Measurements from ENCODE around the gene ABR.

The ABR gene

DNA sequence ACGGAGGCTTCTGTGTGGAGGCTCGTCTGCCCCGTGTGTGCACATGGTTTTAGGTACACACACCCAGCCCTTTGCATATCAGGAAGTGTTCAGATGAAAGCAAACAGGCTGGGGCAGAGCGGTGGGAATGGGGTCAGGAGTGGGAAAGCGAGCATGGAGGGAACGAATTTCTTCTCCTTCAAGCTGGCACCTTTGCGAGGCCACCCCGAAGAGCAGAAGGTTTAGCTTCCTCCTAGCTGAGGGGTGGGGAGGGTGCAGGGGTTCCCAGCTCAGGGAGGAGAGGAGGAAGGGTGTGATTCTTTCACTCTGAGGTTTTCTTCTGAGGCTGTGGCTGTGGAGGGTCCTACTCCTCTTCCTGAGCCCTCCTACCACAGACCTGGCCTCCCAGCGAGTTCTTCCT lies 83.6 kb downstream of the ABR start:
- H3K4me3 ChIP-seq (ENCODE audit: low read depth, low read length): no peak overlapping the region
- no peak for DNase-seq
- H3K36me3 ChIP-seq (replicated peaks): peaks cover 17% of the 10 kb centered on the region
- H3K27ac ChIP-seq: no peak overlapping the region
- no peaks in the 10 kb centered on the region for H3K27me3 ChIP-seq (replicated peaks)
- in situ Hi-C loops (cut with HindIII; ENCODE audit: low pct_ligation_motif_present, low sequenced_read_pairs): no loop called here
- TF ChIP-seq, protein P1, sequence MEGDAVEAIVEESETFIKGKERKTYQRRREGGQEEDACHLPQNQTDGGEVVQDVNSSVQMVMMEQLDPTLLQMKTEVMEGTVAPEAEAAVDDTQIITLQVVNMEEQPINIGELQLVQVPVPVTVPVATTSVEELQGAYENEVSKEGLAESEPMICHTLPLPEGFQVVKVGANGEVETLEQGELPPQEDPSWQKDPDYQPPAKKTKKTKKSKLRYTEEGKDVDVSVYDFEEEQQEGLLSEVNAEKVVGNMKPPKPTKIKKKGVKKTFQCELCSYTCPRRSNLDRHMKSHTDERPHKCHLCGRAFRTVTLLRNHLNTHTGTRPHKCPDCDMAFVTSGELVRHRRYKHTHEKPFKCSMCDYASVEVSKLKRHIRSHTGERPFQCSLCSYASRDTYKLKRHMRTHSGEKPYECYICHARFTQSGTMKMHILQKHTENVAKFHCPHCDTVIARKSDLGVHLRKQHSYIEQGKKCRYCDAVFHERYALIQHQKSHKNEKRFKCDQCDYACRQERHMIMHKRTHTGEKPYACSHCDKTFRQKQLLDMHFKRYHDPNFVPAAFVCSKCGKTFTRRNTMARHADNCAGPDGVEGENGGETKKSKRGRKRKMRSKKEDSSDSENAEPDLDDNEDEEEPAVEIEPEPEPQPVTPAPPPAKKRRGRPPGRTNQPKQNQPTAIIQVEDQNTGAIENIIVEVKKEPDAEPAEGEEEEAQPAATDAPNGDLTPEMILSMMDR (IDR thresholded peaks at IDR 0.05; ENCODE audit: low read depth, low read length, missing control alignments): no peak

- H3K27ac ChIP-seq: no peak overlapping the region
- peaks cover 19% of the 10 kb centered on the region for H3K36me3 ChIP-seq (replicated peaks)
- H3K4me3 ChIP-seq (ENCODE audit: low read depth, low read length): no peak overlapping the region
- no peaks in the 10 kb centered on the region for H3K27me3 ChIP-seq (replicated peaks)
- in situ Hi-C loops (cut with HindIII; ENCODE audit: low pct_ligation_motif_present, low sequenced_read_pairs): no loop called here
- TF ChIP-seq, protein P1 (IDR thresholded peaks at IDR 0.05; ENCODE audit: low read depth, low read length, missing control alignments): no peak
- no peak for DNase-seq
Observed at GRCh38 chr17:1095853-1096173, 84.0 kb downstream of the ABR start.

- DNase-seq: no peak
- TF ChIP-seq, protein P1 (IDR thresholded peaks at IDR 0.05; ENCODE audit: low read depth, low read length, missing control alignments): no peak
- in situ Hi-C loops (cut with HindIII; ENCODE audit: low pct_ligation_motif_present, low sequenced_read_pairs): no loop called here
- no peaks in the 10 kb centered on the region for H3K27me3 ChIP-seq (replicated peaks)
- H3K36me3 ChIP-seq (replicated peaks): peaks cover 19% of the 10 kb centered on the region
- no peak overlapping the region for H3K4me3 ChIP-seq (ENCODE audit: low read depth, low read length)
- no peak overlapping the region for H3K27ac ChIP-seq
Observed at GRCh38 chr17:1095090-1095852, 84.5 kb downstream of the ABR start.

DNA sequence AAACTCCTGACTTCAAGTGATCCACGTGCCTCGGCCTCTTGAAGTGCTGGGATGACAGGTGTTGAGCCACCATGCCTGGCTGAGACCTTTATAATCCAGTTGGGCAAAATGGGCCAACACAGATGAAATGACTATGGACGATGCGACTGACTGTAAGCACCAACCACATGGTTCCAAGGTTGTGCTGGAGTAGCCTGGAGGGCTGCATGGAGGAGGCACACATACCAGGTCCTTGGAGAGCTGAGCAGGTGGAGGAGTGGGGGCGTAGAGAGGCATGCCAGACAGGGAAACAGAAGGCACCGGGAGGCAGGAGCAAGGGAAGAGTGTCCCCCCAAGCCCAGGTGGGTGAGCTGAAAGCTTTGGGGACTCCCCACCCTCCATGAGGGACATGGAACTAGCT lies 85.2 kb downstream of the ABR start:
- in situ Hi-C loops (cut with HindIII; ENCODE audit: low pct_ligation_motif_present, low sequenced_read_pairs): no loop called here
- TF ChIP-seq, protein P1 (IDR thresholded peaks at IDR 0.05; ENCODE audit: low read depth, low read length, missing control alignments): no peak
- DNase-seq: no peak
- H3K27me3 ChIP-seq (replicated peaks): no peaks in the 10 kb centered on the region
- peaks cover 24% of the 10 kb centered on the region for H3K36me3 ChIP-seq (replicated peaks)
- H3K4me3 ChIP-seq (ENCODE audit: low read depth, low read length): no peak overlapping the region
- no peak overlapping the region for H3K27ac ChIP-seq

DNA sequence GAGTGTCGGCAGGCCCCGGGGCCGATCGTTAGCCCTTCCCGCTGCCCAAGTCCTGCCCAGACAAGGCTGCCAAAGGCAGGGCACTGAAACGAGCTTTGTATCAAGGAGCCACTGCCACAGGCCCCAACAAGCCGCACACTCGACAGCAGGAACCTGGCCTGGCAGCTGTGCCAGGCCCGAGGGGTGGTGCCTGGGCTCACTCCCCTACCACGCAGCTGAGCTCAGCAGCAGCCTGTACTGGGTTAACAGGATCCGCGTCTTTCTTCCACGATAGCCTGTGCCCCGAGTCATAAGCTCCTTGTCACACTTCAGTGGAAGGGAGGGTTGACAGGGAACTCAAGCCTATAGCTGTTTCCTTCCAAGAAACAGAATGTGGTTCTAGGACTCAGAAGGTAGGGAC lies 87.9 kb downstream of the ABR start:
- in situ Hi-C loops (cut with HindIII; ENCODE audit: low pct_ligation_motif_present, low sequenced_read_pairs): no loop called here
- H3K4me3 ChIP-seq (ENCODE audit: low read depth, low read length): no peak overlapping the region
- no peak for DNase-seq
- H3K27me3 ChIP-seq (replicated peaks): no peaks in the 10 kb centered on the region
- H3K36me3 ChIP-seq (replicated peaks): peaks cover 19% of the 10 kb centered on the region
- no peak overlapping the region for H3K27ac ChIP-seq
- TF ChIP-seq, protein P1 (IDR thresholded peaks at IDR 0.05; ENCODE audit: low read depth, low read length, missing control alignments): no peak

GRCh38 chr17:1091190-1091534 lies 88.6 kb downstream of the ABR start:
- Histone ChIP-seq H3K36me3 (replicated peaks) (peaks cover 19% of the 10 kb centered on the region), H3K27me3 (replicated peaks) (no peaks in the 10 kb centered on the region), H3K4me3 (ENCODE audit: low read depth, low read length) (no peak overlapping the region), H3K27ac (no peak overlapping the region)
- no peak for DNase-seq
- TF ChIP-seq, protein P1 (IDR thresholded peaks at IDR 0.05; ENCODE audit: low read depth, low read length, missing control alignments): no peak
- in situ Hi-C loops (cut with HindIII; ENCODE audit: low pct_ligation_motif_present, low sequenced_read_pairs): no loop called here

All from brain microvascular endothelial cell (primary cell).